Endodermal cell (in vitro differentiated cells): ENCODE data around the gene RAN. TPM values are rescaled to one million over a fixed set of nuclear protein-coding genes. Genes with fewer than 3 reads are reported as not detected.
A peak's percentile ranks its signal among the peaks of the same experiment; 100 is the strongest.

Experiments used
- DNase-seq: peaks from one replicate; pipeline ENCODE4 v3.0.0-alpha.2; 2017
- H3K27ac ChIP-seq: 2 replicates; pipeline ENCODE4 v1.5.1; 2013; ENCODE audit warnings: mild to moderate bottlenecking, low read depth, low read length, moderate library complexity
- H3K27me3 ChIP-seq: 2 replicates; pipeline ENCODE4 v1.6.1; 2013; ENCODE audit warnings: mild to moderate bottlenecking, low read length, moderate library complexity; ENCODE audit not compliant: insufficient read depth, control insufficient read depth, poor library complexity, severe bottlenecking
- H3K36me3 ChIP-seq: 2 replicates; pipeline ENCODE4 v1.7.0; 2013; ENCODE audit warnings: mild to moderate bottlenecking, low read length, moderate library complexity; ENCODE audit not compliant: control insufficient read depth, insufficient read depth
- H3K4me1 ChIP-seq: one replicate; pipeline ENCODE4 v1.7.0; 2013; ENCODE audit warnings: low read length; ENCODE audit not compliant: control insufficient read depth, insufficient read depth
- H3K4me3 ChIP-seq: 2 replicates; pipeline ENCODE4 v1.5.1; 2013; ENCODE audit warnings: mild to moderate bottlenecking, low read length, moderate library complexity
- H3K9ac ChIP-seq: 2 replicates; pipeline ENCODE4 v1.6.1; 2013; ENCODE audit warnings: mild to moderate bottlenecking, low read length, moderate library complexity; ENCODE audit not compliant: poor library complexity, severe bottlenecking; ENCODE audit errors: extremely low read depth
- H3K9me3 ChIP-seq: 2 replicates; pipeline ENCODE4 v1.6.1; 2013; ENCODE audit warnings: mild to moderate bottlenecking, low read length, moderate library complexity; ENCODE audit not compliant: control insufficient read depth
- H3K27ac Mint-ChIP-seq: 2 replicates; pipeline ENCODE4 v1.8.0; 2020; ENCODE audit warnings: mixed read lengths
- H3K27me3 Mint-ChIP-seq: 2 replicates; pipeline ENCODE4 v1.8.0; 2021; ENCODE audit warnings: mild to moderate bottlenecking, mixed read lengths; ENCODE audit not compliant: insufficient read depth
- H3K36me3 Mint-ChIP-seq: 2 replicates; pipeline ENCODE4 v1.8.0; 2020; ENCODE audit warnings: low read depth, mixed read lengths
- H3K4me1 Mint-ChIP-seq: 2 replicates; pipeline ENCODE4 v1.8.0; 2020; ENCODE audit warnings: mixed read lengths
- H3K4me3 Mint-ChIP-seq: 2 replicates; pipeline ENCODE4 v1.8.0; 2020; ENCODE audit warnings: mild to moderate bottlenecking, moderate library complexity, mixed read lengths
- H3K9me3 Mint-ChIP-seq: 2 replicates; pipeline ENCODE4 v1.8.0; 2020; ENCODE audit warnings: mild to moderate bottlenecking, mixed read lengths
- CTCF ChIP-seq: fragments of 200-600 bp; sonication (generic); conservative IDR thresholded peaks from 2 replicates; pipeline ENCODE4 v1.5.0; 2021; ENCODE audit warnings: antibody characterized with exemption, mild to moderate bottlenecking
- WGBS, 2 experiments: methylation state at CpG; one replicate each; pipeline versions ENCODE4 v1.1.5 to v1.1.7; 2013; ENCODE audit warnings: missing lambda C conversion rate in 2 of 2, mixed read lengths in 1 of 2; ENCODE audit not compliant: insufficient coverage in 1 of 2, insufficient read length in 1 of 2; 5-methylcytosine and 5-hydroxymethylcytosine counted together
- total RNA-seq, 2 donors: library from RNA; stranded (reverse); fragmentation: NEBNext Ultra II Directional in 1 of 2; extraction: Animal tissue kit (Norgen Biotek cat#: 25700) in 1 of 2; gene quantifications; 2 replicates in 1 of 2; 3 replicates in 1 of 2; pipeline ENCODE4 v1.2.1, GENCODE V29; 2021

Gene RAN
- total RNA-seq, 2 donors from 2014 or later = 1,323 to 1,383 TPM

GRCh38 chr12:130835436-130835835, 36.4 kb upstream of the RAN start:
- 91 to 100% methylated on average over 4 to 6 of the region's 6 CpGs for WGBS, 2 experiments
- Histone ChIP-seq H3K4me1 (peaks cover 3% of the 10 kb centered on the region), H3K9ac (no peak overlapping the region), H3K27me3 (no peaks in the 10 kb centered on the region), H3K36me3 (no peaks in the 10 kb centered on the region), H3K9me3 (no peaks in the 10 kb centered on the region), H3K27ac (no peak overlapping the region), H3K4me3 (no peak overlapping the region)
- no peak for TF ChIP-seq CTCF
- DNase-seq = peak; percentile 19
- Mint-ChIP-seq H3K27me3 (peaks cover 21% of the 10 kb centered on the region), H3K9me3 (no peaks in the 10 kb centered on the region), H3K4me1 (peaks cover 23% of the 10 kb centered on the region), H3K27ac (no peak overlapping the region), H3K36me3 (peaks cover 6% of the 10 kb centered on the region), H3K4me3 (no peak overlapping the region)

GRCh38 chr12:130838284-130838950, 33.4 kb upstream of the RAN start:
- Histone ChIP-seq H3K36me3 (no peaks in the 10 kb centered on the region), H3K27ac (no peak overlapping the region), H3K27me3 (no peaks in the 10 kb centered on the region), H3K9me3 (no peaks in the 10 kb centered on the region), H3K4me3 (peak overlapping the region; percentile 91), H3K4me1 (peaks cover 3% of the 10 kb centered on the region), H3K9ac (peak overlapping the region; percentile 20)
- Mint-ChIP-seq H3K27me3 (peaks cover 27% of the 10 kb centered on the region), H3K9me3 (peaks cover 21% of the 10 kb centered on the region), H3K36me3 (peaks cover 6% of the 10 kb centered on the region), H3K27ac (no peak overlapping the region), H3K4me3 (peak overlapping the region; percentile 69), H3K4me1 (peaks cover 16% of the 10 kb centered on the region)
- TF ChIP-seq CTCF = no peak
- peak; percentile 92 for DNase-seq
- 3 to 10% methylated on average over 11 to 38 of the region's 38 CpGs for WGBS, 2 experiments

GRCh38 chr12:130838951-130839769, 32.7 kb upstream of the RAN start, which contains the start of gene STX2:
TSS of gene STX2 (minus strand) at chr12:130839250. CDS start at chr12:130839099, 151 bp downstream.
- H3K27me3 ChIP-seq = no peaks in the 10 kb centered on the region
- H3K9ac ChIP-seq = peak within 1 kb of the TSS; percentile 20
- Mint-ChIP-seq H3K36me3 (peaks cover 6% of the 10 kb centered on the region), H3K4me3 (peak within 1 kb of the TSS; percentile 69), H3K9me3 (peaks cover 21% of the 10 kb centered on the region), H3K27me3 (peaks cover 27% of the 10 kb centered on the region), H3K27ac (no peak within 1 kb of the TSS), H3K4me1 (peaks cover 16% of the 10 kb centered on the region)
- TF ChIP-seq CTCF = peak; percentile 12
- H3K9me3 ChIP-seq = no peaks in the 10 kb centered on the region
- H3K4me1 ChIP-seq = peaks cover 3% of the 10 kb centered on the region
- H3K27ac ChIP-seq = no peak within 1 kb of the TSS
- H3K36me3 ChIP-seq = no peaks in the 10 kb centered on the region
- 4 to 17% methylated on average over 16 to 79 of the region's 79 CpGs for WGBS, 2 experiments
- peak; percentile 97 for DNase-seq
- peak within 1 kb of the TSS; percentile 91 for H3K4me3 ChIP-seq
